GM23338 (cell line): Measurements from ENCODE around the gene RFX8. TPM values are rescaled to one million over a fixed set of nuclear protein-coding genes. Genes with fewer than 3 reads are reported as not detected.

ENCODE experiments used
- ATAC-seq: fragments of 200-7000 bp; cut with Tn5 transposase; 3 replicates; pipeline ENCODE4 v1.9.1; 2020
- DNase-seq: peaks from one replicate; pipeline ENCODE4 v3.0.0-alpha.2; 2015; ENCODE audit warnings: low spot score
- H2AFZ ChIP-seq: fragments of 200-600 bp; sonication (generic); 2 replicates; pipeline ENCODE4 v1.8.0; 2016; ENCODE audit warnings: antibody characterized with exemption, mild to moderate bottlenecking, moderate library complexity
- H3F3A ChIP-seq: fragments of 200-600 bp; sonication (generic); replicated peaks from 2 replicates; pipeline ENCODE4 v1.8.0; 2017; ENCODE audit warnings: antibody characterized with exemption, mixed run types, low read depth
- H3K27ac ChIP-seq: fragments of 200-600 bp; sonication (generic); 2 replicates; pipeline ENCODE4 v1.6.1; 2016; ENCODE audit warnings: low read depth
- H3K27me3 ChIP-seq: fragments of 200-600 bp; sonication (generic); 2 replicates; pipeline ENCODE4 v1.8.0; 2016; ENCODE audit warnings: mild to moderate bottlenecking, mixed run types, moderate library complexity; ENCODE audit not compliant: insufficient read depth
- H3K36me3 ChIP-seq: fragments of 200-600 bp; sonication (generic); 2 replicates; pipeline ENCODE4 v1.8.0; 2016; ENCODE audit warnings: mild to moderate bottlenecking; ENCODE audit not compliant: insufficient read depth
- H3K4me1 ChIP-seq: fragments of 200-600 bp; sonication (generic); 2 replicates; pipeline ENCODE4 v1.8.0; 2016; ENCODE audit warnings: mild to moderate bottlenecking, moderate library complexity; ENCODE audit not compliant: insufficient read depth
- H3K4me2 ChIP-seq: fragments of 200-600 bp; sonication (generic); 2 replicates; pipeline ENCODE4 v1.7.1; 2017; ENCODE audit warnings: mixed run types
- H3K4me3 ChIP-seq: fragments of 200-600 bp; sonication (generic); 2 replicates; pipeline ENCODE4 v1.6.1; 2016; ENCODE audit warnings: mixed run types
- H3K79me2 ChIP-seq: fragments of 200-600 bp; sonication (generic); replicated peaks from 2 replicates; pipeline ENCODE4 v1.8.0; 2017; ENCODE audit warnings: mild to moderate bottlenecking; ENCODE audit not compliant: insufficient read depth
- H3K9me2 ChIP-seq: fragments of 200-600 bp; sonication (generic); 2 replicates; pipeline ENCODE4 v1.8.0; 2017; ENCODE audit not compliant: insufficient read depth
- H4K20me1 ChIP-seq: fragments of 200-600 bp; sonication (generic); replicated peaks from 2 replicates; pipeline ENCODE4 v1.8.0; 2017; ENCODE audit warnings: mild to moderate bottlenecking; ENCODE audit not compliant: insufficient read depth
- H3K27ac Mint-ChIP-seq: 2 replicates; pipeline ENCODE4 v1.8.0; 2020; ENCODE audit warnings: inconsistent platforms, mild to moderate bottlenecking, moderate library complexity, mixed read lengths
- H3K27me3 Mint-ChIP-seq: 3 replicates; pipeline ENCODE4 v1.8.0; 2022; ENCODE audit warnings: low read depth, mild to moderate bottlenecking, moderate library complexity, mixed read lengths, inconsistent platforms; ENCODE audit not compliant: insufficient read depth, poor library complexity
- H3K36me3 Mint-ChIP-seq: 3 replicates; pipeline ENCODE4 v1.8.0; 2021; ENCODE audit warnings: low read depth, mild to moderate bottlenecking, inconsistent platforms, moderate library complexity, mixed read lengths
- H3K4me1 Mint-ChIP-seq: 3 replicates; pipeline ENCODE4 v1.8.0; 2020; ENCODE audit warnings: mild to moderate bottlenecking, inconsistent platforms, mixed read lengths
- H3K4me3 Mint-ChIP-seq: 3 replicates; pipeline ENCODE4 v1.8.0; 2021; ENCODE audit warnings: moderate library complexity, mild to moderate bottlenecking, inconsistent platforms, mixed read lengths
- H3K9me3 Mint-ChIP-seq: 3 replicates; pipeline ENCODE4 v1.8.0; 2020; ENCODE audit warnings: moderate library complexity, mild to moderate bottlenecking, inconsistent platforms, mixed read lengths
- CREB1 ChIP-seq: fragments of 250-450 bp; sonication (Bioruptor Pico); IDR thresholded peaks from 2 replicates; pipeline ENCODE4 v1.5.0; 2020; ENCODE audit warnings: low read depth, mild to moderate bottlenecking, moderate library complexity
- EZH2 ChIP-seq: fragments of 200-600 bp; sonication (generic); IDR thresholded peaks from one replicate; pipeline ENCODE4 v1.8.0; 2017; ENCODE audit warnings: antibody characterized with exemption, mild to moderate bottlenecking, low read depth; ENCODE audit not compliant: unreplicated experiment
- EZH2phosphoT487 ChIP-seq: fragments of 200-600 bp; sonication (generic); IDR thresholded peaks from one replicate; pipeline ENCODE4 v1.8.1; 2018; ENCODE audit warnings: antibody characterized with exemption; ENCODE audit not compliant: unreplicated experiment
- JUNB ChIP-seq: IDR thresholded peaks from one replicate; pipeline ENCODE4 v1.6.1; 2016; ENCODE audit warnings: antibody characterized with exemption; ENCODE audit not compliant: unreplicated experiment
- NANOG ChIP-seq: IDR thresholded peaks from 2 replicates; pipeline ENCODE4 v1.6.1; 2016; ENCODE audit warnings: antibody characterized with exemption, borderline replicate concordance
- POLR2AphosphoS5 ChIP-seq: IDR thresholded peaks from 2 replicates; pipeline ENCODE4 v1.6.1; 2016; ENCODE audit warnings: antibody characterized with exemption, low read depth
- REST ChIP-seq: IDR thresholded peaks from one replicate; pipeline ENCODE4 v1.6.1; 2018; ENCODE audit warnings: antibody characterized with exemption; ENCODE audit not compliant: unreplicated experiment
- STAT1 ChIP-seq: IDR thresholded peaks from one replicate; pipeline ENCODE4 v1.6.1; 2016; ENCODE audit warnings: antibody characterized with exemption; ENCODE audit not compliant: unreplicated experiment
- ZNF114 ChIP-seq: fragments of 250-450 bp; sonication (Bioruptor Pico); IDR thresholded peaks from 2 replicates; pipeline ENCODE4 v1.5.0; 2020; ENCODE audit warnings: mild to moderate bottlenecking, moderate library complexity
- ZNF331 ChIP-seq: fragments of 250-450 bp; sonication (Bioruptor Pico); IDR thresholded peaks from 2 replicates; pipeline ENCODE4 v1.5.0; 2020; ENCODE audit warnings: low read depth, mild to moderate bottlenecking, moderate library complexity
- ZNF462 ChIP-seq: fragments of 250-450 bp; sonication (Bioruptor Pico); IDR thresholded peaks from 2 replicates; pipeline ENCODE4 v1.5.0; 2020; ENCODE audit warnings: mild to moderate bottlenecking, moderate library complexity
- polyA plus RNA-seq: library from polyadenylated mRNA; unstranded; fragments of >200 nt; fragmentation: Nextera tagmentation; extraction: Ambion mirVana; gene quantifications from 2 replicates; pipeline ENCODE4 v1.2.1, GENCODE V29; 2016
- total RNA-seq: library from RNA; depleted of rRNA; stranded (reverse); fragments of >200 nt; shearing (Covaris generic); gene quantifications from 2 replicates; pipeline ENCODE4 v1.2.3, GENCODE V29; 2014
- TF ChIP-seq, protein P1 (sequence below): IDR thresholded peaks from 2 replicates; pipeline ENCODE4 v1.6.1; 2016; ENCODE audit warnings: antibody characterized with exemption

Gene RFX8
- total and polyA plus RNA-seq, 2 experiments from 2014 or later, result 0.65 to 1.5 TPM

DNA sequence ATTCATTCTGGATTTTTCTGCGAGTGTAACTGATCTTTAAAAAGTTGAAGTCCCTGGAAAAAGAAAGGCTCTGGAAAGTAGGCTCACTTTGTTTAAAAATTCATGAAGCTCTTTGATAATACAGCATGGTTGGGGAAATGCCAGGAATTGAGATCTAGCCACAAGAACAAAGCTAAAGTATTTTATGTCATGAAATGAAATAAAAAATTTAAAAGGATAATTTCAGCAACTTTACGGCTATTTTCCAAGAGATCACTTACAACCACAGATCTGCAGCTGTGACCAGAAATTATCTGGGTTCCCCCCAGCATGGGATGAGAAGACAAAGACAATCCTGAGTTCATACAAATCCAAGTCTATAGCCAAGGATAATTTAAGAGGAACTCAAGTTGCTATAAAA, 25.3 kb upstream of the RFX8 start:
- no peaks in the 10 kb centered on the region for H3K4me1 Mint-ChIP-seq
- no peak for DNase-seq
- H3K4me2 ChIP-seq, result no peak overlapping the region

DNA sequence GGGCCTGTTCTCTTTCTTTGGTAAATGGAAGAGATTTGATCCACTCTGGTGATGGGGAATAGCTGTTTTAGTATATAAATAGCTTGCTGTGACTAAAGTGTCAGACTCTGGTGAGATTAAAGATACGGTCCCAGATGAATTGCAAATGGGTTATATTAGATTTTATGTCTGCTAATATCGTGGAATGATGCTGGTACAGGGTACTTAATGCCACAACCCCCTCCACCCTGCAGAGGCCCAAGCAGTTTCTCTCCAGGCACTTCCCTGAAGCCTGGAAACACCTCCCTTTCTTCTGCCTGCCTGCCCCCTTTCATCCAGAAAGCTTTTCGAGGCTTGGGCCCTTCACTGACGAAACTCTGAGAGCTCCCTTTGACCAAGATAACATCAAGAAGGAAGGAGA, 21.4 kb upstream of the RFX8 start:
- DNase-seq, result no peak
- no peak for ATAC-seq
- no peaks in the 10 kb centered on the region for H3K27me3 ChIP-seq
- no peaks in the 10 kb centered on the region for H3F3A ChIP-seq
- no peaks in the 10 kb centered on the region for H3K36me3 ChIP-seq
- no peak overlapping the region for H3K4me2 ChIP-seq
- no peak overlapping the region for H3K27ac ChIP-seq
- H3K4me3 Mint-ChIP-seq, result no peak overlapping the region
- H2AFZ ChIP-seq, result 0 out of 2 replicates have a peak overlapping the region, but pooled peaks have one; percentile 23
- no peaks in the 10 kb centered on the region for H4K20me1 ChIP-seq
- H3K4me1 Mint-ChIP-seq, result no peaks in the 10 kb centered on the region
- H3K4me1 ChIP-seq, result no peaks in the 10 kb centered on the region
- no peaks in the 10 kb centered on the region for H3K9me2 ChIP-seq
- H3K9me3 Mint-ChIP-seq, result no peaks in the 10 kb centered on the region
- no peaks in the 10 kb centered on the region for H3K36me3 Mint-ChIP-seq
- H3K4me3 ChIP-seq, result no peak overlapping the region
- peak overlapping the region; percentile 10; the same call in 1 of the 2 replicates for H3K27ac Mint-ChIP-seq
- H3K79me2 ChIP-seq, result no peaks in the 10 kb centered on the region
- H3K27me3 Mint-ChIP-seq, result peaks cover 4% of the 10 kb centered on the region
- TF ChIP-seq STAT1 (no peak), CREB1 (CRISPR knock-in tag) (no peak), ZNF462 (CRISPR knock-in tag) (no peak), EZH2phosphoT487 (no peak), ZNF331 (no peak), NANOG (no peak), JUNB (no peak), POLR2AphosphoS5 (no peak), REST (no peak), ZNF114 (CRISPR knock-in tag) (no peak), EZH2 (no peak)
- TF ChIP-seq, protein P1, sequence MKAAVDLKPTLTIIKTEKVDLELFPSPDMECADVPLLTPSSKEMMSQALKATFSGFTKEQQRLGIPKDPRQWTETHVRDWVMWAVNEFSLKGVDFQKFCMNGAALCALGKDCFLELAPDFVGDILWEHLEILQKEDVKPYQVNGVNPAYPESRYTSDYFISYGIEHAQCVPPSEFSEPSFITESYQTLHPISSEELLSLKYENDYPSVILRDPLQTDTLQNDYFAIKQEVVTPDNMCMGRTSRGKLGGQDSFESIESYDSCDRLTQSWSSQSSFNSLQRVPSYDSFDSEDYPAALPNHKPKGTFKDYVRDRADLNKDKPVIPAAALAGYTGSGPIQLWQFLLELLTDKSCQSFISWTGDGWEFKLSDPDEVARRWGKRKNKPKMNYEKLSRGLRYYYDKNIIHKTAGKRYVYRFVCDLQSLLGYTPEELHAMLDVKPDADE, result no peak

More for the DNA sequence above, 25.3 kb upstream of the RFX8 start:
- ATAC-seq, result no peak
- Mint-ChIP-seq H3K27ac (no peak overlapping the region), H3K4me3 (no peak overlapping the region), H3K36me3 (no peaks in the 10 kb centered on the region), H3K9me3 (no peaks in the 10 kb centered on the region), H3K27me3 (peaks cover 4% of the 10 kb centered on the region)
- TF ChIP-seq EZH2 (no peak), ZNF114 (CRISPR knock-in tag) (no peak)
- H3K4me3 ChIP-seq, result no peak overlapping the region
- H3K27ac ChIP-seq, result no peak overlapping the region
- no peaks in the 10 kb centered on the region for H4K20me1 ChIP-seq
- no peaks in the 10 kb centered on the region for H3K4me1 ChIP-seq
- no peaks in the 10 kb centered on the region for H3F3A ChIP-seq
- 0 out of 2 replicates have a peak overlapping the region, but pooled peaks have one; percentile 2 for H2AFZ ChIP-seq
- no peaks in the 10 kb centered on the region for H3K27me3 ChIP-seq
- no peaks in the 10 kb centered on the region for H3K9me2 ChIP-seq
- no peaks in the 10 kb centered on the region for H3K36me3 ChIP-seq
- no peaks in the 10 kb centered on the region for H3K79me2 ChIP-seq
